ENCODE measurements around the gene UHRF1.
"Not testable (repeated sequence)": the region's sequence is repeated elsewhere in the genome, so short reads cannot be mapped to it uniquely, and the experiment has no call there.

The UHRF1 gene

GRCh38 chr19:4937060-4937459, 27.8 kb downstream of the UHRF1 start:
- no peak for DNase-seq (ENCODE audit: low read depth)

DNA sequence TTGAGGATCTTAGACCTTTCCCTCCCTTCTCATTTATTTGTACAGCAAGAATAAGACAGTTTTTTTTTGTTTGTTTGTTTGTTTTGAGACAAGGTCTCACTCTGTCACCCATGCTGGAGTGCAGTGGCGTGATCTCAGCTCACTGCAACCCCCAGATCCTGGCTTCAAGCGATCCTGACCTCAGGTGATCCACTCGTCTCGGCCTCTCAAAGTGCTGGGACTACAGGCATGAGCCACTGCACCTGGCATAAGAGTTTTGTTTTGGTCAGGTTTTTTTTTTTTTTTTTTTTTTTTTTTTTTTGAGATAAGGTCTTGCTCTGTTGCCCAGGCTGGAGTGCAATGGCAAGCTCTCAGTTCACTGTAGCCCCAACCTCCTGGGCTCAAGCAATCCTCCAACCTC, 29.2 kb downstream of the UHRF1 start:
- not testable (repeated sequence) for DNase-seq (ENCODE audit: low read depth)

GRCh38 chr19:4939466-4939865, 30.2 kb downstream of the UHRF1 start:
- DNase-seq (ENCODE audit: low read depth): no peak

- DNase-seq (ENCODE audit: low read depth): not testable (repeated sequence)
Measured at GRCh38 chr19:4941638-4942169, 32.4 kb downstream of the UHRF1 start.

DNA sequence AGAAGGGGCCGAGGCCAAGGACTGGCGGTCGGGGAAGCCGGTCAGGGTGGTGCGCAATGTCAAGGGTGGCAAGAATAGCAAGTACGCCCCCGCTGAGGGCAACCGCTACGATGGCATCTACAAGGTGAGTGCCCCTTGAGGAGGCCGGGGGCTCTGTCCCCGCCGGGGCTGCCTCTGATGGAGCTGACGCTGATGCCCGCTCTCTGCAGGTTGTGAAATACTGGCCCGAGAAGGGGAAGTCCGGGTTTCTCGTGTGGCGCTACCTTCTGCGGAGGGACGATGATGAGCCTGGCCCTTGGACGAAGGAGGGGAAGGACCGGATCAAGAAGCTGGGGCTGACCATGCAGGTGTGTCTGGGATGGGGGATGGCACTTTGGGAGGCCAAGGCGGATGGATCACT, 41.3 kb downstream of the UHRF1 start:
- DNase-seq (ENCODE audit: low read depth): not testable (repeated sequence)

DNA sequence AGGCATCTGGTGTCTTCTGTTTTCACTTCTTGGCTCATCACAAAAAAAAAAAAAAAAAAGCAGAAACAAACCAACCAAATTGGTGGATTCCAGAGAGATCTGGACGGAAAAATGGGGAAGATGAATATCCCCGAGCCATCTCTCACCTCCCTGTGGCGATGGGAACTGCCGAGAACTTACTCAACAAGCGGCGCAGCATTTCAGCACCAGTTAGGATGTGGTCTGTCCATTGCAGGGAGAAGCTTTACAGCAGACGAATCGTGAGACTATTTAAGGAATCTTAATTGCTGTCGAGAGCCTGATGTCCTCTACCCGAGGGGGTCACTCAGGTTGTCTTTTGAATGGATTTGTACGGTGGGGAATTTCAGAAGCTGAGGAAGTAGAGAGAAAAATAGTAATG, 42.4 kb downstream of the UHRF1 start:
- no peak for DNase-seq (ENCODE audit: low read depth)

DNA sequence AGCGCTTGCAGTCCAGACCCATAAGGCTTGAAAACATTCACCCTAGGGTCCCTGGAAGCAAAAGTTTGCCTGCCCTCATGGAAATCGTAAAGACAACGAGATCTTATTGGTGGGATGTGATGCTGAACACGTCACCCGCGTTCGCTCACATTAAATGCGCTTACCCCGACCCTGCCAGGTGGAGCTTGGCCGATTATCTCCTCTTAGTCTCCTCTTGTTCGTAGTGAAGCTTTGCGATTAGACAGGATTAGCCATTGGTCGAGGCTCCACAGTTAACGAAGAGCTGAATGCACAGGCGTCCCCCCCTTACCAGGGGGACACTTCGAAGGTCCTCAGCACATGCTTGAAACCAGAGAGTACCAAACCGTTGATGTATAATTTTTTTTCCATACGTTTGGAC, 43.6 kb downstream of the UHRF1 start:
- DNase-seq (ENCODE audit: low read depth): no peak

DNA sequence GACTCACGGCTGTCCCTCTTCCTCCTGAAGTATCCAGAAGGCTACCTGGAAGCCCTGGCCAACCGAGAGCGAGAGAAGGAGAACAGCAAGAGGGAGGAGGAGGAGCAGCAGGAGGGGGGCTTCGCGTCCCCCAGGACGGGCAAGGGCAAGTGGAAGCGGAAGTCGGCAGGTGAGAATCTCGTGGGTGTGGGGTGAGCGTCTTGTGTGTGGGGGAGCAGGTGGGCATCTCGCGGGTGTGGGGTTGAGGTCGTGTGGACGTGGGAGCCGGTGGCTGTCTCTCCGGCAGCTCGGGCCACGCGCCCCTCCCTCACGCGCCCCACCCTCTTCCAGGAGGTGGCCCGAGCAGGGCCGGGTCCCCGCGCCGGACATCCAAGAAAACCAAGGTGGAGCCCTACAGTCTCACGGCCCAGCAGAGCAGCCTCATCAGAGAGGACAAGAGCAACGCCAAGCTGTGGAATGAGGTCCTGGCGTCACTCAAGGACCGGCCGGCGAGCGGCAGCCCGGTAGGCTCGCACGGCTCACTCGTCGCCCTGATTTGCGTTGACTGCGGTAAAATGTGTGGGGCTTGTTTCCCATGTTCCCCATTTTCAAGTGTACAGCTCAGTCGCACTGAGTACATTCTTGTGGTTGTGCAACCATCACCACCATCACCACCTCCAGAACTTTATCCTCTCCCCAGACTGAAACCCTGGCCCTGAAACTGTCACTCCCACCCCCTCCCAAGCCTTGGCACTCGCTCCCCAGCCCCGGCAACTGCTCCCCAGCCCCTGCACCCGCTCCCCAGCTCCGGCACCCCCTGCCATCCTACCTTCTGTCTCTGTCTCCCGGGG, 45.2 kb downstream of the UHRF1 start:
- not testable (repeated sequence) for DNase-seq (ENCODE audit: low read depth)

- DNase-seq (ENCODE audit: low read depth): no peak
Measured at GRCh38 chr19:4955274-4955673, 46.0 kb downstream of the UHRF1 start.

- DNase-seq (ENCODE audit: low read depth): no peak
Measured at GRCh38 chr19:4957981-4958380, 48.7 kb downstream of the UHRF1 start.

DNA sequence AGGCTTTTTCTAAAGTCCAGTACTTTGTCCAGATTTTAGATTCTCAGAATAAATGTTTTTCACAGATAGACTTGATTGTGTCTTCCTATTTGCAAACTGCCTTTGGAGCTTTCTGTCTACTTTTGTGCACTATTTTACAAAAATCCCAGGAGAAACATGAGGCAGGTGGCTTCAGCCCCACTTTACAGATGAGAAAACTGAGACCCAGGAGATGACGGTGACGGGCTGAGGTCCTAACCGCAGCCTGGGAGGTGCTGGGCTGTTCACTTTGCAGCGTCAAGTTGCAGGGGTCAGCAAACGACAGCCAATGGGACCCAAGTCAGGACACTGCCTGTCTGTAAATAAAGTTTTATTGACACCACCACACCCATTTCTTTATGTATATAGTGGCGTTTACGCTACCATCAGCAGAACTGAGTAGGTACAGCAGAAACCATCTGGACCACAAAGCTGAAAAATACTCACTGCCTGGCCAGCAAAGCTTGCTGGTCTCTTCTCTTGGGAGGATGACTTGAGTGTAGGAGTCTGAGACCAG, 52.9 kb downstream of the UHRF1 start:
- DNase-seq (ENCODE audit: low read depth): no peak

- no peak for DNase-seq (ENCODE audit: low read depth)
Measured at GRCh38 chr19:4965061-4965460, 55.8 kb downstream of the UHRF1 start.

- no peak for DNase-seq (ENCODE audit: low read depth)
Measured at GRCh38 chr19:4966591-4966990, 57.3 kb downstream of the UHRF1 start.

DNA sequence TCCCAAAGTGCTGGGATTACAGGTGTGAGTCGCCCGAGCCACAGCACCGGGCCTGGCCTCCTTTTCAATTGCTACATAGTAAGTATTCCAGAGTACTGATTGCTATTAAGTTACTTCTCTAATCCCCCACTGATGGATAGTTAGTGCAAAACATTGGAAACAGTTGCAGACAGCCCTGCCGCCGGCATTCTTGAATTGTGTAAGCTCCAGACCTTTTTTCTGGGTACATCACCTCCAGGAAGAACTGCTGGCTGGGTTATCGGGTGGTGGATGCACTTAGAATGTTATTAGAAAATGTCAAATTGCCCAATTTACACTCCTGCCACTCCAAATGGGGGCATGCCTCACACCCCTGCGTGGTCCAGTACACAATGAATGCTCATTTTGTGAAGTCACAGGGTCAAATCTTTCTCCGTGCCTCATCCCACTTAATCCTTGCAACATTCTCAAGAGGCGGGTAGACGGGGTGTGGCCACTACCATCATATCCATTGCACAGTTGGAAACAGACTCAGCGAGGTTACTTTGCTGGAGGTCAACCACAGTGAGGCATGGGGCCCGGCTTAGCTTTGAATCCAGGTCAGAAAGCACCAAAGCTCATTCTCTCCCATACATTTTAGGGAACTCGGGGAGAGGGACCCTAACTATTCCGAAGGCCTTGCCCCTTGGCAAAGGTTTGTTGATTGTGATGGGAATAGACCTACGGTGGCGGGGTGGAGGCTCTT, 58.6 kb downstream of the UHRF1 start:
- no peak for DNase-seq (ENCODE audit: low read depth)

- peak; percentile 97 for DNase-seq (ENCODE audit: low read depth)
Measured at GRCh38 chr19:4968462-4969291, 59.4 kb downstream of the UHRF1 start, which contains the start of gene KDM4B. KDM4B (plus strand) TSS chr19:4969113; CDS start chr19:5032891, 63,778 bp downstream.

- DNase-seq (ENCODE audit: low read depth): no peak
Measured at GRCh38 chr19:4969292-4969771, 60.0 kb downstream of the UHRF1 start.

GRCh38 chr19:4969772-4970531, 60.7 kb downstream of the UHRF1 start:
- DNase-seq (ENCODE audit: low read depth): no peak

DNA sequence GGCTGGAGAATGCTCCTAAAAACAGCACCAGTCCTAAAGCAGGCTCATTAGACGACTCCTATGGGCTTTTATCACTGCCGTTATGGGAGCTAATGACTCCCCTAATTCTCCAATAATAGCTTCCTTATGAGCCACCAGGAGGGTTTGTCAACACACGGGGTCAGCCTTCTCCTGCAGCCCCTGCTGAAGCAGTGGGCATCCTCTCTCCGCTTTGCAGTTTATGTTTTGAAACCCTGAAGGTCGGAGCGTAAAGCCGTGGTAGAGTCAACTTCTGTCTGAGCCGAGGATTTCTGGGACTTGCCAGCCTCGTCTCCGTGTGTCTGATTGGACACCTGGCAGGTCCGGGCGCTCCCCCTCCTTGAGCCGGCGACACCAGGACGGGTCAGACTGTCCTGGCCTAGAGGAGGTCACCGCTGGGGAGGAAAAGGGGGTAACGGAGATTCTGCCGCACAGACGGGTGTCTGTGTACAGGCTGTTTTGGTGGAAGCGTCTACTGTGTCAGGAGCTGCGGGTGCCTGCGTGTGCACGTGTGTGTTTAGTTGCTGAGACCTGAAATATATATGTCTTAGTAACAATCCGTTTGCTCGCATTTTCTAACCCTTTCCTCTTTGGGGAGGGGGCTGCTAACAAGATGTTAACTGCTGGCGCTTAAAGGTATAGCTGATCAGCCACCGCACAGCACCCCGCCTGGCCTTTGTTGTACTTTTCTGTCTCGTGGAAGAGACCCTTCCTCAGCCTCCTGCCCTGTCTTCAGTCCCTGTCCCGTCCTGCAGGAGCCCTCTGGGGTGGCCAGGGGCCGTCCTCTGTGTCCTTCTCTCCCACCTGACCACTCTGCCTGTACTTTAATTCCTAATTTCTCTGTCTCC, 61.5 kb downstream of the UHRF1 start:
- no peak for DNase-seq (ENCODE audit: low read depth)

DNA sequence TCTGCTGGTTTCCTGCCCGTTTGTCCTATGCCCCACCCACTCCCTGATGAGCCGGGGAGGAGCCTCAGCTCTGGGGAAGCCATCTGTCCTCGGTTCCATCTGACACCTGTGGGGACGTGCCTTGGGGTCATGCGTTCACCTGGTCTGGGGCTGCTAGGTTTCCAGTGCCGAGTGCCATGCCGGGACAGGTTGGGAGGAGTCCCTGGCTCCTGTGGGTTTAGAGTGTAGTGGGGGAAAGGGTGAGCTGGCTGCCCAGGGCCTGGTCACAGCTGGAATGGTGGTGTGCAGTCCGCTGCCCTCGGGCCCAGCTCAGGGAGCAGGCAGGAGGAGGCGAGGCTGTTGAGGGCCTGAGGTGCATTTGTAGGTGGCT, 62.1 kb downstream of the UHRF1 start:
- DNase-seq (ENCODE audit: low read depth): no peak

All from stimulated activated CD8-positive, alpha-beta memory T cell treated with anti-CD3 and anti-CD28 coated beads, Interleukin-15, amount 100 ng/mL, for 24 hours (primary cell).